KBM-7 (cell line): ENCODE results near the gene SLC6A15.

Experiments used
- DNase-seq: peaks from one replicate; pipeline ENCODE4 v3.0.0-alpha.2; 2015
- in situ Hi-C: fragments of 300-500 bp; cut with MboI; formaldehyde crosslinking; loops from 2 replicates; pipeline ENCODE4 v1.14.3; 2020; ENCODE audit warnings: low sequenced_read_pairs, low pct_unique_long_range_greater_than_20kb, mixed read lengths

Gene SLC6A15

GRCh38 chr12:84813780-84814663 lies 98.6 kb downstream of the SLC6A15 start:
- no peak for DNase-seq
- in situ Hi-C loops: no loop called here

DNA sequence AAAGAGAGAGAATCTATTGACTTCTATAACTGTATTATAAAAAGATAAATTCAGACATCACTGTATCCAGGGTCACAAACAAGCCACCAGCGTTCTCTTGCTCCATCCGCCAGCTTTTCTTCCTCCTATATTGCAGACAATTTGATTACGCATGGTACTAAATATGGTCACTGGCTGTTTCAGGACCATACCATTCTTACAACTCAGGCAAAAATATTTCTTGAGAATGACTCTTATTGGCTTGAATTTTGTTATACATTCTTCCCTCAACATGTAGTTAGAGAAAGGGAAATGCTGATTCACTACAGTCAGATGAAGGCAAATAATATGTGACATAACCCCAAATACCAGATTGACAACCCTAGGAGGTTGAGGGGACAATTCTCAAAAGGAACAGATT lies 101.3 kb downstream of the SLC6A15 start:
- no peak for DNase-seq
- in situ Hi-C loops: no loop called here

- DNase-seq: no peak
- in situ Hi-C loops: no loop called here
Observed at GRCh38 chr12:84810611-84811010, 102.0 kb downstream of the SLC6A15 start.
